GM21515 (cell line): Measurements from ENCODE around the gene CD244.
"Not testable (repeated sequence)": the region's sequence is repeated elsewhere in the genome, so short reads cannot be mapped to it uniquely, and the experiment has no call there.

Experiments
- ATAC-seq: cut with Tn5 transposase; IDR thresholded peaks from one replicate; pipeline ENCODE4 v1.9.1; 2021; ENCODE audit not compliant: unreplicated experiment

CD244 gene

GRCh38 chr1:160862203-160863060 is at the start of gene CD244:
CD244 (minus strand) TSS chr1:160862887; CDS start chr1:160862677, 210 bp downstream.
- peak; percentile 62 for ATAC-seq

- no peak for ATAC-seq
These were observed 49.2 kb upstream of the CD244 start for GRCh38 chr1:160911925-160912324.

GRCh38 chr1:160911441-160911840 is 48.8 kb upstream of the CD244 start:
- no peak for ATAC-seq

- ATAC-seq: no peak
These were observed 47.6 kb upstream of the CD244 start for GRCh38 chr1:160910170-160910750.

GRCh38 chr1:160907976-160908375 is 45.3 kb upstream of the CD244 start:
- no peak for ATAC-seq

- ATAC-seq: no peak
These were observed 42.9 kb upstream of the CD244 start for GRCh38 chr1:160905617-160905989.

GRCh38 chr1:160904783-160905616 is 42.3 kb upstream of the CD244 start:
- ATAC-seq: no peak

GRCh38 chr1:160902251-160902650 is 39.6 kb upstream of the CD244 start:
- not testable (repeated sequence) for ATAC-seq

- ATAC-seq: no peak
These were observed 39.1 kb upstream of the CD244 start for GRCh38 chr1:160901768-160902167.

- not testable (repeated sequence) for ATAC-seq
These were observed 38.0 kb upstream of the CD244 start for GRCh38 chr1:160900683-160901082.

GRCh38 chr1:160894368-160895135 is 31.9 kb upstream of the CD244 start:
- ATAC-seq: not testable (repeated sequence)

- ATAC-seq: no peak
These were observed 28.8 kb upstream of the CD244 start for GRCh38 chr1:160891474-160891873.

- ATAC-seq: no peak
These were observed 26.2 kb upstream of the CD244 start for GRCh38 chr1:160888926-160889325.

GRCh38 chr1:160887071-160887470 is 24.4 kb upstream of the CD244 start:
- ATAC-seq: no peak

- no peak for ATAC-seq
These were observed 22.4 kb upstream of the CD244 start, which contains the start of gene ITLN1 for GRCh38 chr1:160885042-160885441. ITLN1 (minus strand) TSS chr1:160885180; CDS start chr1:160884877, 303 bp downstream.

- no peak for ATAC-seq
These were observed 21.9 kb upstream of the CD244 start for GRCh38 chr1:160884579-160884978.

GRCh38 chr1:160883581-160884513 is 21.2 kb upstream of the CD244 start:
- ATAC-seq: no peak

GRCh38 chr1:160882582-160882981 is 19.9 kb upstream of the CD244 start:
- no peak for ATAC-seq

GRCh38 chr1:160881264-160881663 is 18.6 kb upstream of the CD244 start:
- ATAC-seq: not testable (repeated sequence)

GRCh38 chr1:160880216-160880615 is 17.5 kb upstream of the CD244 start:
- ATAC-seq: no peak
